Measurements from ENCODE around the gene TUBA3D.
"Not testable (repeated sequence)": the region's sequence is repeated elsewhere in the genome, so short reads cannot be mapped to it uniquely, and the experiment has no call there.

The TUBA3D gene

GRCh38 chr2:131483981-131484820 lies 8.3 kb downstream of the TUBA3D start:
- not testable (repeated sequence) for DNase-seq (ENCODE audit: low read depth in 2 of 2)

GRCh38 chr2:131484906-131485460 lies 9.1 kb downstream of the TUBA3D start:
- not testable (repeated sequence) for DNase-seq (ENCODE audit: low read depth in 2 of 2)

GRCh38 chr2:131486201-131486902 lies 10.4 kb downstream of the TUBA3D start:
- DNase-seq (ENCODE audit: low read depth in 2 of 2): not testable (repeated sequence)

- no peak for DNase-seq (ENCODE audit: low read depth in 2 of 2)
Observed at GRCh38 chr2:131488306-131489205, 12.6 kb downstream of the TUBA3D start.

GRCh38 chr2:131490616-131491468 lies 14.9 kb downstream of the TUBA3D start:
- DNase-seq (ENCODE audit: low read depth in 2 of 2): not testable (repeated sequence)

- DNase-seq (ENCODE audit: low read depth in 2 of 2): not testable (repeated sequence)
Observed at GRCh38 chr2:131491469-131491836, 15.5 kb downstream of the TUBA3D start.

GRCh38 chr2:131492015-131492417 lies 16.1 kb downstream of the TUBA3D start, which contains the start of gene MZT2A:
Gene MZT2A, minus strand, starts transcription at chr2:131492397. Its CDS starts 21 bp downstream, at chr2:131492376.
- DNase-seq (ENCODE audit: low read depth in 2 of 2): peak in 1 of 2 donors; percentile 63

GRCh38 chr2:131492418-131493198 lies 16.7 kb downstream of the TUBA3D start:
- DNase-seq (ENCODE audit: low read depth in 2 of 2): peak; percentile 84 to 91

GRCh38 chr2:131493199-131493968 lies 17.5 kb downstream of the TUBA3D start:
- no peak for DNase-seq (ENCODE audit: low read depth in 2 of 2)

- DNase-seq (ENCODE audit: low read depth in 2 of 2): not testable (repeated sequence)
Observed at GRCh38 chr2:131495506-131495905, 19.6 kb downstream of the TUBA3D start.

GRCh38 chr2:131498321-131498973 lies 22.5 kb downstream of the TUBA3D start:
- DNase-seq (ENCODE audit: low read depth in 2 of 2): not testable (repeated sequence)

GRCh38 chr2:131503587-131503986 lies 27.7 kb downstream of the TUBA3D start:
- not testable (repeated sequence) for DNase-seq (ENCODE audit: low read depth in 2 of 2)

GRCh38 chr2:131504082-131504750 lies 28.3 kb downstream of the TUBA3D start:
- not testable (repeated sequence) for DNase-seq (ENCODE audit: low read depth in 2 of 2)

- no peak for DNase-seq (ENCODE audit: low read depth in 2 of 2)
Observed at GRCh38 chr2:131509615-131510014, 33.7 kb downstream of the TUBA3D start.

GRCh38 chr2:131511291-131511968 lies 35.5 kb downstream of the TUBA3D start:
- DNase-seq (ENCODE audit: low read depth in 2 of 2): not testable (repeated sequence)

- not testable (repeated sequence) for DNase-seq (ENCODE audit: low read depth in 2 of 2)
Observed at GRCh38 chr2:131511969-131512870, 36.3 kb downstream of the TUBA3D start.

Data from stimulated activated CD4-positive, alpha-beta T cell treated with anti-CD3 and anti-CD28 coated beads, Interleukin-1b, Interleukin-23, amount 100 ng/mL, for 1 hour (primary cell).